HG03196 (cell line): Measurements from ENCODE around the gene KIAA1191.
"Not testable (repeated sequence)": the region's sequence is repeated elsewhere in the genome, so short reads cannot be mapped to it uniquely, and the experiment has no call there.

Experiments used
- ATAC-seq: cut with Tn5 transposase; IDR thresholded peaks from one replicate; pipeline ENCODE4 v1.9.1; 2021; ENCODE audit not compliant: unreplicated experiment

KIAA1191 gene

GRCh38 chr5:176317534-176318374 is 43.8 kb downstream of the KIAA1191 start:
- no peak for ATAC-seq

DNA sequence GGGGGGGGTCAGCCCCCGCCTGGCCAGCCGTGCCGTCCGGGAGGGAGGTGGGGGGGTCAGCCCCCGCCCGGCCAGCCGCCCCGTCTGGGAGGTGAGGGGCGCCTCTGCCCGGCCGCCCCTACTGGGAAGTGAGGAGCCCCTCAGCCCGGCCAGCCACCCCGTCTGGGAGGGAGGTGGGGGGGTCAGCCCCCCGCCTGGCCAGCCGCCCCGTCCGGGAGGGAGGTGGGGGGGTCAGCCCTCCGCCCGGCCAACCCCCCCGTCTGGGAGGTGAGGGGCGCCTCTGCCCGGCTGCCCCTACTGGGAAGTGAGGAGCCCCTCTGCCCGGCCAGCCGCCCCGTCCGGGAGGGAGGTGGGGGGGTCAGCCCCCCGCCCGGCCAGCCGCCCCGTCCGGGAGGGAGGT is 56.2 kb downstream of the KIAA1191 start:
- not testable (repeated sequence) for ATAC-seq
